ENCODE results near the gene TNK1. TPM values are rescaled to one million over a fixed set of nuclear protein-coding genes. Genes with fewer than 3 reads are reported as not detected.

The TNK1 gene
- polyA plus RNA-seq, 3 donors, result not detected

GRCh38 chr17:7419819-7420610 lies 39.1 kb downstream of the TNK1 start, which contains the start of gene SPEM1:
Gene SPEM1 (plus strand): TSS chr17:7420324. CDS start chr17:7420385, 61 bp downstream.
- Histone ChIP-seq H2AFZ (ENCODE audit: insufficient read depth, low read depth, low read length, poor library complexity, severe bottlenecking) (no peak within 1 kb of the TSS), H3K4me3 (replicated peaks in 1 of 3; ENCODE audit: low read depth in 2 of 3, low read length in 3 of 3) (no peak within 1 kb of the TSS), H3K79me2 (ENCODE audit: insufficient read depth, low read length) (no peaks in the 10 kb centered on the region), H3K36me3 (replicated peaks in 1 of 2; ENCODE audit: control insufficient read depth in 1 of 2, insufficient read depth in 2 of 2, low read length in 2 of 2) (no peaks in the 10 kb centered on the region), H3K27ac (ENCODE audit: low read depth in 1 of 2, low read length in 2 of 2) (no peak within 1 kb of the TSS), H4K20me1 (ENCODE audit: insufficient read depth, low read length) (no peaks in the 10 kb centered on the region), H3K4me2 (replicated peaks; ENCODE audit: extremely low read depth, low read length, poor library complexity, severe bottlenecking) (no peak within 1 kb of the TSS), H3K27me3 (ENCODE audit: control insufficient read depth in 2 of 2, insufficient read depth in 2 of 2, low read length in 2 of 2) (no peaks in the 10 kb centered on the region), H3K4me1 (ENCODE audit: control insufficient read depth in 1 of 2, insufficient read depth in 2 of 2, low read length in 2 of 2) (no peaks in the 10 kb centered on the region), H3K9me3 (replicated peaks in 1 of 2; ENCODE audit: control insufficient read depth in 1 of 2, insufficient read depth in 1 of 2, low read length in 2 of 2) (no peaks in the 10 kb centered on the region), H3K9ac (ENCODE audit: insufficient read depth, low read length, poor library complexity, severe bottlenecking) (no peak within 1 kb of the TSS)
- H3K27ac Mint-ChIP-seq, result peak within 1 kb of the TSS in 1 of 7 donors; percentile 2
- intact Hi-C loops (cut with micrococcal nuclease), result no loop called here
- no peak for TF ChIP-seq CTCF (IDR thresholded peaks at IDR 0.05)
- no peaks in the 10 kb centered on the region for H3K9me3 Mint-ChIP-seq
- no peaks in the 10 kb centered on the region for H3K4me1 Mint-ChIP-seq
- peaks cover 2 to 9% (median 6%) of the 10 kb centered on the region in 3 donors for H3K27me3 Mint-ChIP-seq (ENCODE audit: low read depth in 3 of 3)
- DNase-seq, result no peak
- WGBS (ENCODE audit: insufficient coverage), result 95% methylated on average over 16 of the region's 17 CpGs
- no peak within 1 kb of the TSS for H3K4me3 Mint-ChIP-seq
- no peaks in the 10 kb centered on the region for H3K36me3 Mint-ChIP-seq

- no peak for DNase-seq
- no peaks in the 10 kb centered on the region for H3K36me3 ChIP-seq (replicated peaks in 1 of 2; ENCODE audit: control insufficient read depth in 1 of 2, insufficient read depth in 2 of 2, low read length in 2 of 2)
- no peak overlapping the region for H3K4me3 ChIP-seq (replicated peaks in 1 of 3; ENCODE audit: low read depth in 2 of 3, low read length in 3 of 3)
- no peak overlapping the region for H3K27ac ChIP-seq (ENCODE audit: low read depth in 1 of 2, low read length in 2 of 2)
- no peak overlapping the region for H3K9ac ChIP-seq (ENCODE audit: insufficient read depth, low read length, poor library complexity, severe bottlenecking)
- Mint-ChIP-seq H3K27ac (no peak overlapping the region), H3K4me3 (no peak overlapping the region), H3K27me3 (ENCODE audit: low read depth in 3 of 3) (peaks cover 2 to 11% (median 3%) of the 10 kb centered on the region in 3 donors), H3K4me1 (no peaks in the 10 kb centered on the region), H3K9me3 (no peaks in the 10 kb centered on the region), H3K36me3 (no peaks in the 10 kb centered on the region)
- no peak for TF ChIP-seq CTCF (IDR thresholded peaks at IDR 0.05)
- intact Hi-C loops (cut with micrococcal nuclease), result no loop called here
- no peaks in the 10 kb centered on the region for H3K9me3 ChIP-seq (replicated peaks in 1 of 2; ENCODE audit: control insufficient read depth in 1 of 2, insufficient read depth in 1 of 2, low read length in 2 of 2)
- H2AFZ ChIP-seq (ENCODE audit: insufficient read depth, low read depth, low read length, poor library complexity, severe bottlenecking), result no peak overlapping the region
- H3K79me2 ChIP-seq (ENCODE audit: insufficient read depth, low read length), result no peaks in the 10 kb centered on the region
- H4K20me1 ChIP-seq (ENCODE audit: insufficient read depth, low read length), result no peaks in the 10 kb centered on the region
- H3K27me3 ChIP-seq (ENCODE audit: control insufficient read depth in 2 of 2, insufficient read depth in 2 of 2, low read length in 2 of 2), result no peaks in the 10 kb centered on the region
- no peaks in the 10 kb centered on the region for H3K4me1 ChIP-seq (ENCODE audit: control insufficient read depth in 1 of 2, insufficient read depth in 2 of 2, low read length in 2 of 2)
- no peak overlapping the region for H3K4me2 ChIP-seq (replicated peaks; ENCODE audit: extremely low read depth, low read length, poor library complexity, severe bottlenecking)
- WGBS (ENCODE audit: insufficient coverage), result 91% methylated on average over 12 of the region's 16 CpGs
These were observed 40.3 kb downstream of the TNK1 start for GRCh38 chr17:7421186-7421585.
